NCI-H2081 treated with DMSO at 0.1 percent for 48 hours (cell line): ENCODE data around the gene AVP.
A peak's percentile ranks its signal among the peaks of the same experiment; 100 is the strongest.

Experiments used
- DNase-seq: peaks from one replicate; lab custom pipeline; 2025; lab: John Stamatoyannopoulos, UW

Gene AVP

GRCh38 chr20:3109350-3110302, 25.1 kb upstream of the AVP start:
- DNase-seq = no peak

GRCh38 chr20:3107464-3108025, 23.0 kb upstream of the AVP start:
- DNase-seq = no peak

GRCh38 chr20:3106658-3107463, 22.3 kb upstream of the AVP start:
- DNase-seq = peak; percentile 33

GRCh38 chr20:3106185-3106584, 21.7 kb upstream of the AVP start:
- no peak for DNase-seq

GRCh38 chr20:3105256-3106137, 21.0 kb upstream of the AVP start:
- DNase-seq = no peak

- DNase-seq = no peak
Observed at GRCh38 chr20:3103369-3104032, 19.0 kb upstream of the AVP start.

- no peak for DNase-seq
Observed at GRCh38 chr20:3102575-3103368, 18.2 kb upstream of the AVP start.

- no peak for DNase-seq
Observed at GRCh38 chr20:3101737-3102574, 17.4 kb upstream of the AVP start.

GRCh38 chr20:3101251-3101650, 16.7 kb upstream of the AVP start:
- no peak for DNase-seq

GRCh38 chr20:3100480-3100879, 16.0 kb upstream of the AVP start:
- no peak for DNase-seq

- no peak for DNase-seq
Observed at GRCh38 chr20:3094848-3095629, 10.5 kb upstream of the AVP start.

GRCh38 chr20:3093861-3094361, 9.4 kb upstream of the AVP start:
- no peak for DNase-seq

- no peak for DNase-seq
Observed at GRCh38 chr20:3092611-3093379, 8.3 kb upstream of the AVP start.

GRCh38 chr20:3090565-3090964, 6.0 kb upstream of the AVP start:
- no peak for DNase-seq

- no peak for DNase-seq
Observed at GRCh38 chr20:3088031-3088430, 3.5 kb upstream of the AVP start.

GRCh38 chr20:3085571-3086072, 1.1 kb upstream of the AVP start:
- no peak for DNase-seq

GRCh38 chr20:3084986-3085360, 449 bp upstream of the AVP start:
- DNase-seq = no peak
